Measurements from ENCODE around the gene AURKAIP1. TPM values are rescaled to one million over a fixed set of nuclear protein-coding genes. Genes with fewer than 3 reads are reported as not detected.

Gene AURKAIP1
- polyA plus RNA-seq, 1 donor from 2014 or later, result 104 TPM

DNA sequence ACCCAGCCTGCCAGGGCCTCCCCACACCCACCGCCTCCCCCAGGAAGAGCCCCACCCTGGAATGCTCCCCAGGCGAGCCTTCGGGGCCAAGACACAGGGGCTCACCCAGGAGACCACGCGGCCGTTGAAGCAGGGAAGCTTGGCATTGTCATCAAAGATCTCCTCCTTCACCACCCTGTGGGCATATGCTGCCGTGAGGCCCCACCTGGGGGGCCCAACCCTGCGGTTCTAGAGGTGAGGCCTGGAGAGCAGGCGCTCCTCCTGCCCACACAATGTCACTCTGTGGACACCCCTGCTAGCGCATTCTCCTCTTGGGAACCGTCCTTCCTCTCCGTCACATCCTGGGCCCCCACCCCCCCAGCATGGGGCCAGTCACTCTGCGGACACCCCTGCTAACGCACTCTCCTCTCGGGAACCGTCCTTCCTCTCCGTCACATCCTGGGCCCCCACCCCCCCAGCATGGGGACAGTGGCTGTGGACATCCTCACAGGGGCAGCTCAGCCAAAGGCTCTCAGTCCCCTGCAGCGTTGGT, 32.4 kb downstream of the AURKAIP1 start:
- Histone ChIP-seq H3K36me3 (ENCODE audit: insufficient read depth, low read length) (no peaks in the 10 kb centered on the region), H3F3A (ENCODE audit: insufficient read depth, low read length, poor library complexity, severe bottlenecking) (no peaks in the 10 kb centered on the region), H3K79me2 (replicated peaks; ENCODE audit: insufficient read depth, low read length) (peaks cover 5% of the 10 kb centered on the region), H3K4me2 (ENCODE audit: low read length) (no peak overlapping the region), H3K9me3 (ENCODE audit: low read length) (no peaks in the 10 kb centered on the region), H3K4me3 (ENCODE audit: low read length) (no peak overlapping the region), H3K27ac (ENCODE audit: low read length) (no peak overlapping the region), H2AFZ (ENCODE audit: low read depth, low read length) (no peak overlapping the region), H4K20me1 (ENCODE audit: insufficient read depth) (peaks cover 9% of the 10 kb centered on the region), H3K9me2 (ENCODE audit: insufficient read depth, low read length) (no peaks in the 10 kb centered on the region), H3K27me3 (ENCODE audit: insufficient read depth, low read depth, low read length) (no peaks in the 10 kb centered on the region), H3K9ac (ENCODE audit: low read length) (no peak overlapping the region)
- TF ChIP-seq EZH2 (IDR thresholded peaks at IDR 0.05; ENCODE audit: borderline replicate concordance, insufficient read depth, low read length, poor library complexity, severe bottlenecking) (no peak), EP300 (conservative IDR thresholded peaks at IDR 0.05; ENCODE audit: poor library complexity, severe bottlenecking) (no peak), MXI1 (conservative IDR thresholded peaks at IDR 0.05; ENCODE audit: poor library complexity, severe bottlenecking) (no peak)

DNA sequence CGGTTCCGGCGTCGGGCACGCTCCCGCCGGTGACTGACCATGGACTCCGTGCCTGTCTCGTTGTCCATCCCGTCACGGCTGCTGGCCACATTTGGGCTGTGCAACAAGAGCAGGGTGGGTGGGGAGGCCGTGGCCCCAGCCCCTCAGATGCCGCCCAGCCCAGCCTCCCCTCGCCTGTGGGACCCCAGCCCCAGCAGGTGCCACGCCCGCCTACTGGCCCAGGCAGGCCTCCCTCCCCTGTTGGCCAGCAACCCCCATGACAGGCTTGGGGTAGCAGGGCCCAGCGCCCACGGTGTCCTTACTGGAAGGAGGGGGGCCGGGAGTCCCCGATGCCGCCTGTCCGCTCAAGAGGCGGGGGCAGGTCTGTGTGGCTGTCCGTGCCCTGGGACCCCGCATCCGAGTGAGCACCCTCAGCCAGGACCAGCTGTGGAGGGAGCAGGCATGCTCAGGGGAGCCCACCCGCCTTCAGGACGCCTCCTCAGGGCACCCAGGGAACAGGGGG, 32.9 kb downstream of the AURKAIP1 start:
- no peaks in the 10 kb centered on the region for H3F3A ChIP-seq (ENCODE audit: insufficient read depth, low read length, poor library complexity, severe bottlenecking)
- H3K79me2 ChIP-seq (replicated peaks; ENCODE audit: insufficient read depth, low read length), result no peaks in the 10 kb centered on the region
- no peaks in the 10 kb centered on the region for H3K9me2 ChIP-seq (ENCODE audit: insufficient read depth, low read length)
- H3K27ac ChIP-seq (ENCODE audit: low read length), result no peak overlapping the region
- no peaks in the 10 kb centered on the region for H3K27me3 ChIP-seq (ENCODE audit: insufficient read depth, low read depth, low read length)
- no peak overlapping the region for H3K4me2 ChIP-seq (ENCODE audit: low read length)
- H2AFZ ChIP-seq (ENCODE audit: low read depth, low read length), result no peak overlapping the region
- no peak overlapping the region for H3K4me3 ChIP-seq (ENCODE audit: low read length)
- H3K36me3 ChIP-seq (ENCODE audit: insufficient read depth, low read length), result no peaks in the 10 kb centered on the region
- H4K20me1 ChIP-seq (ENCODE audit: insufficient read depth), result peaks cover 9% of the 10 kb centered on the region
- TF ChIP-seq, protein P1, sequence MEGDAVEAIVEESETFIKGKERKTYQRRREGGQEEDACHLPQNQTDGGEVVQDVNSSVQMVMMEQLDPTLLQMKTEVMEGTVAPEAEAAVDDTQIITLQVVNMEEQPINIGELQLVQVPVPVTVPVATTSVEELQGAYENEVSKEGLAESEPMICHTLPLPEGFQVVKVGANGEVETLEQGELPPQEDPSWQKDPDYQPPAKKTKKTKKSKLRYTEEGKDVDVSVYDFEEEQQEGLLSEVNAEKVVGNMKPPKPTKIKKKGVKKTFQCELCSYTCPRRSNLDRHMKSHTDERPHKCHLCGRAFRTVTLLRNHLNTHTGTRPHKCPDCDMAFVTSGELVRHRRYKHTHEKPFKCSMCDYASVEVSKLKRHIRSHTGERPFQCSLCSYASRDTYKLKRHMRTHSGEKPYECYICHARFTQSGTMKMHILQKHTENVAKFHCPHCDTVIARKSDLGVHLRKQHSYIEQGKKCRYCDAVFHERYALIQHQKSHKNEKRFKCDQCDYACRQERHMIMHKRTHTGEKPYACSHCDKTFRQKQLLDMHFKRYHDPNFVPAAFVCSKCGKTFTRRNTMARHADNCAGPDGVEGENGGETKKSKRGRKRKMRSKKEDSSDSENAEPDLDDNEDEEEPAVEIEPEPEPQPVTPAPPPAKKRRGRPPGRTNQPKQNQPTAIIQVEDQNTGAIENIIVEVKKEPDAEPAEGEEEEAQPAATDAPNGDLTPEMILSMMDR (IDR thresholded peaks at IDR 0.05; ENCODE audit: poor library complexity, severe bottlenecking), result no peak
- no peak for TF ChIP-seq EP300 (conservative IDR thresholded peaks at IDR 0.05; ENCODE audit: poor library complexity, severe bottlenecking)
- no peak for TF ChIP-seq POLR2AphosphoS5 (IDR thresholded peaks at IDR 0.05)
- no peak for TF ChIP-seq MXI1 (conservative IDR thresholded peaks at IDR 0.05; ENCODE audit: poor library complexity, severe bottlenecking)
- no peak for TF ChIP-seq EZH2 (IDR thresholded peaks at IDR 0.05; ENCODE audit: borderline replicate concordance, insufficient read depth, low read length, poor library complexity, severe bottlenecking)
- no peak for TF ChIP-seq TAF1 (IDR thresholded peaks at IDR 0.05; ENCODE audit: low read depth)
- TF ChIP-seq, protein P2, sequence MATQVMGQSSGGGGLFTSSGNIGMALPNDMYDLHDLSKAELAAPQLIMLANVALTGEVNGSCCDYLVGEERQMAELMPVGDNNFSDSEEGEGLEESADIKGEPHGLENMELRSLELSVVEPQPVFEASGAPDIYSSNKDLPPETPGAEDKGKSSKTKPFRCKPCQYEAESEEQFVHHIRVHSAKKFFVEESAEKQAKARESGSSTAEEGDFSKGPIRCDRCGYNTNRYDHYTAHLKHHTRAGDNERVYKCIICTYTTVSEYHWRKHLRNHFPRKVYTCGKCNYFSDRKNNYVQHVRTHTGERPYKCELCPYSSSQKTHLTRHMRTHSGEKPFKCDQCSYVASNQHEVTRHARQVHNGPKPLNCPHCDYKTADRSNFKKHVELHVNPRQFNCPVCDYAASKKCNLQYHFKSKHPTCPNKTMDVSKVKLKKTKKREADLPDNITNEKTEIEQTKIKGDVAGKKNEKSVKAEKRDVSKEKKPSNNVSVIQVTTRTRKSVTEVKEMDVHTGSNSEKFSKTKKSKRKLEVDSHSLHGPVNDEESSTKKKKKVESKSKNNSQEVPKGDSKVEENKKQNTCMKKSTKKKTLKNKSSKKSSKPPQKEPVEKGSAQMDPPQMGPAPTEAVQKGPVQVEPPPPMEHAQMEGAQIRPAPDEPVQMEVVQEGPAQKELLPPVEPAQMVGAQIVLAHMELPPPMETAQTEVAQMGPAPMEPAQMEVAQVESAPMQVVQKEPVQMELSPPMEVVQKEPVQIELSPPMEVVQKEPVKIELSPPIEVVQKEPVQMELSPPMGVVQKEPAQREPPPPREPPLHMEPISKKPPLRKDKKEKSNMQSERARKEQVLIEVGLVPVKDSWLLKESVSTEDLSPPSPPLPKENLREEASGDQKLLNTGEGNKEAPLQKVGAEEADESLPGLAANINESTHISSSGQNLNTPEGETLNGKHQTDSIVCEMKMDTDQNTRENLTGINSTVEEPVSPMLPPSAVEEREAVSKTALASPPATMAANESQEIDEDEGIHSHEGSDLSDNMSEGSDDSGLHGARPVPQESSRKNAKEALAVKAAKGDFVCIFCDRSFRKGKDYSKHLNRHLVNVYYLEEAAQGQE (IDR thresholded peaks at IDR 0.05; ENCODE audit: borderline replicate concordance), result no peak
- TF ChIP-seq RAD21 (conservative IDR thresholded peaks at IDR 0.05), result no peak
- TF ChIP-seq SMC3 (conservative IDR thresholded peaks at IDR 0.05; ENCODE audit: poor library complexity), result no peak
- H3K9ac ChIP-seq (ENCODE audit: low read length), result no peak overlapping the region
- H3K9me3 ChIP-seq (ENCODE audit: low read length), result no peaks in the 10 kb centered on the region

Data from neural cell (in vitro differentiated cells).